WTC11 (cell line): ENCODE data around the gene ACTN1. TPM values are rescaled to one million over a fixed set of nuclear protein-coding genes. Genes with fewer than 3 reads are reported as not detected.

Experiments used
- ATAC-seq: fragments of 200-7000 bp; cut with Tn5 transposase; 2 replicates; pipeline ENCODE4 v1.10.0; 2021; ENCODE audit warnings: mild to moderate bottlenecking, moderate library complexity
- CTCF ChIA-PET: fragments of 300-600 bp; sonication (Branson Sonifier 250); formaldehyde crosslinking; loops from one replicate; lab custom pipeline; 2021; ENCODE audit warnings: antibody characterized with exemption; lab: Charles Lee
- POLR2A ChIA-PET: fragments of 350-600 bp; sonication (Branson Sonifier 250); formaldehyde crosslinking; loops from one replicate; lab custom pipeline; 2021; ENCODE audit warnings: antibody characterized with exemption; lab: Charles Lee
- DNase-seq: peaks from one replicate; pipeline ENCODE4 v3.0.0; 2021; ENCODE audit warnings: low spot score
- H3K27ac Mint-ChIP-seq: 2 replicates; pipeline ENCODE4 v1.8.0; 2021; ENCODE audit warnings: mixed read lengths
- H3K27me3 Mint-ChIP-seq: 2 replicates; pipeline ENCODE4 v1.8.0; 2021; ENCODE audit warnings: low read depth, mild to moderate bottlenecking, moderate library complexity, mixed read lengths
- H3K36me3 Mint-ChIP-seq: 2 replicates; pipeline ENCODE4 v1.8.0; 2021; ENCODE audit warnings: mixed read lengths
- H3K4me1 Mint-ChIP-seq: 2 replicates; pipeline ENCODE4 v1.8.0; 2022; ENCODE audit warnings: mixed read lengths
- H3K4me3 Mint-ChIP-seq: 2 replicates; pipeline ENCODE4 v1.8.0; 2021; ENCODE audit warnings: mild to moderate bottlenecking, moderate library complexity, mixed read lengths
- H3K9me3 Mint-ChIP-seq: 2 replicates; pipeline ENCODE4 v1.8.0; 2021; ENCODE audit warnings: mixed read lengths
- ESRRA ChIP-seq: sonication (generic); formaldehyde crosslinking; IDR thresholded peaks from 2 replicates; pipeline ENCODE4 v1.8.1; 2022; ENCODE audit warnings: mild to moderate bottlenecking, missing genetic modification reagents, borderline replicate concordance
- GRHL2 ChIP-seq: fragments of 250-450 bp; sonication (Bioruptor Pico); IDR thresholded peaks from 2 replicates; pipeline ENCODE4 v1.8.0; 2022; ENCODE audit warnings: mild to moderate bottlenecking, moderate library complexity; ENCODE audit not compliant: insufficient replicate concordance, severe bottlenecking
- GTF2I ChIP-seq: fragments of 250-450 bp; sonication (Bioruptor Pico); conservative IDR thresholded peaks from 2 replicates; pipeline ENCODE4 v1.4.0; 2021; ENCODE audit warnings: mild to moderate bottlenecking
- HMGA2 ChIP-seq: fragments of 250-450 bp; sonication (Bioruptor Pico); IDR thresholded peaks from 2 replicates; pipeline ENCODE4 v1.4.0; 2021; ENCODE audit warnings: mild to moderate bottlenecking, moderate library complexity
- NFATC4 ChIP-seq: fragments of 250-450 bp; sonication (Bioruptor Pico); IDR thresholded peaks from 2 replicates; pipeline ENCODE4 v1.9.0; 2021; ENCODE audit warnings: mild to moderate bottlenecking
- NFYB ChIP-seq: sonication (generic); formaldehyde crosslinking; conservative IDR thresholded peaks from 2 replicates; pipeline ENCODE4 v1.8.0; 2022; ENCODE audit warnings: low read depth, missing genetic modification reagents
- NR1H2 ChIP-seq: sonication (generic); formaldehyde crosslinking; IDR thresholded peaks from 2 replicates; pipeline ENCODE4 v1.9.0; 2021; ENCODE audit warnings: mild to moderate bottlenecking, moderate library complexity, missing genetic modification reagents
- RORB ChIP-seq: fragments of 250-450 bp; sonication (Bioruptor Pico); IDR thresholded peaks from 2 replicates; pipeline ENCODE4 v1.9.0; 2021; ENCODE audit warnings: mild to moderate bottlenecking
- total RNA-seq: library from RNA; stranded (reverse); gene quantifications from 3 replicates; pipeline ENCODE4 v1.2.3, GENCODE V29; 2021
- TF ChIP-seq, protein P1 (sequence below): sonication (generic); formaldehyde crosslinking; IDR thresholded peaks from 2 replicates; pipeline ENCODE4 v1.8.0; 2022; ENCODE audit warnings: mild to moderate bottlenecking, missing genetic modification reagents
- TF ChIP-seq, protein P2 (sequence below): sonication (generic); formaldehyde crosslinking; IDR thresholded peaks from 2 replicates; pipeline ENCODE4 v1.8.1; 2022; ENCODE audit warnings: mild to moderate bottlenecking, moderate library complexity, missing genetic modification reagents
- TF ChIP-seq, protein P3 (sequence below): fragments of 250-450 bp; sonication (Bioruptor Pico); IDR thresholded peaks from 2 replicates; pipeline ENCODE4 v1.8.0; 2021; ENCODE audit warnings: mild to moderate bottlenecking
- TF ChIP-seq, protein P4 (sequence below): sonication (generic); formaldehyde crosslinking; IDR thresholded peaks from 2 replicates; pipeline ENCODE4 v1.8.0; 2022; ENCODE audit warnings: mild to moderate bottlenecking, missing genetic modification reagents
- TF ChIP-seq, protein P5 (sequence below): sonication (generic); formaldehyde crosslinking; IDR thresholded peaks from 2 replicates; pipeline ENCODE4 v1.8.1; 2023; ENCODE audit warnings: mild to moderate bottlenecking, missing genetic modification reagents, borderline replicate concordance
- TF ChIP-seq, protein P6 (sequence below): fragments of 250-450 bp; sonication (Bioruptor Pico); IDR thresholded peaks from 2 replicates; pipeline ENCODE4 v1.9.0; 2021; ENCODE audit warnings: mild to moderate bottlenecking, borderline replicate concordance

The ACTN1 gene
- total RNA-seq, 1 experiment from 2014 or later, result 196 TPM

DNA sequence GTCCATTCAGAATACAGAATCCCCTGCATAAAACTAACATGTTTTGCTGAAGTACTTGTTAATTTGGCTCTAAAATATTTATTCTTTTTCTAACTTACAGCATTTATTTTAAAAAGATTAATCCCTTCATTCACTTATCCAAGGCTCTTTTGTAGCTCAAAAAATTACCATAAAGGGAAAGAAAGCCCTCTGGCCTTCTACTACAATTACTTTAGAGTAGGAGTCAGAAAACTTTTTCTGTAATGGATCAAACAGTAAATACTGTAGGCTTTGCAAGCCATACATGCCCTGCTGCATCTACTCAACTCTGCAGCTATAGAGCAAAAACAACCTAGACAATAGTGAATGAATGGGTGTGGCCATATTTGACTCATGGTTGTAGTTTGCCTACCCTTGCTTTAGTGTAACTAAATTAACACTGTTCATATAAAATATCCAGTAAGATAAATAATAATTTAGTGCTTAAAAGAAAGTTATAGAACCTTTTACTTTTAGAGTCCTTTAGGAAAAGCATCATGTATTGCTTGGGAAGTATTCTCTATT is 112.0 kb downstream of the ACTN1 start (continued):
- TF ChIP-seq, protein P1, sequence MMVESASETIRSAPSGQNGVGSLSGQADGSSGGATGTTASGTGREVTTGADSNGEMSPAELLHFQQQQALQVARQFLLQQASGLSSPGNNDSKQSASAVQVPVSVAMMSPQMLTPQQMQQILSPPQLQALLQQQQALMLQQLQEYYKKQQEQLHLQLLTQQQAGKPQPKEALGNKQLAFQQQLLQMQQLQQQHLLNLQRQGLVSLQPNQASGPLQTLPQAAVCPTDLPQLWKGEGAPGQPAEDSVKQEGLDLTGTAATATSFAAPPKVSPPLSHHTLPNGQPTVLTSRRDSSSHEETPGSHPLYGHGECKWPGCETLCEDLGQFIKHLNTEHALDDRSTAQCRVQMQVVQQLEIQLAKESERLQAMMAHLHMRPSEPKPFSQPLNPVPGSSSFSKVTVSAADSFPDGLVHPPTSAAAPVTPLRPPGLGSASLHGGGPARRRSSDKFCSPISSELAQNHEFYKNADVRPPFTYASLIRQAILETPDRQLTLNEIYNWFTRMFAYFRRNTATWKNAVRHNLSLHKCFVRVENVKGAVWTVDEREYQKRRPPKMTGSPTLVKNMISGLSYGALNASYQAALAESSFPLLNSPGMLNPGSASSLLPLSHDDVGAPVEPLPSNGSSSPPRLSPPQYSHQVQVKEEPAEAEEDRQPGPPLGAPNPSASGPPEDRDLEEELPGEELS (CRISPR knock-in tag), result no peak

DNA sequence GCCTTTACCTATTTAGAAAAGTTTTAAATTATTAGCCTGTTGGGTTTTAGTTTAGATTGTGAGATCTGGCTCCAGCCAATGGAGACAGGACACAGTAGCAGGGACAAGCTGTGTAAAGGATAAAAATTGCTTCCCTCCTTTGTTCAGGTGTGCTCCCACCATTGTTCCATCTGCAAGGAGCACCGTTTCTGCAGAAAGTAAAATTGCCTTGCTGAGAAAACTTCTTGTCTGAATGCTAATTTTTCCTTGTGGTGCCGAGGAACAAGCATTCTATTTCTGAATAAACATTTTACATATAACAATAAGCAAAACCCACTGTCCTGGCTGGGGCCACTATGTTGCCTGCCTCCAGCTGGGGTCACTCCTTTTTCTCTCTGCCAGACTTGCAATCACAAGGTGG is 113.6 kb downstream of the ACTN1 start:
- ATAC-seq, result no peak

DNA sequence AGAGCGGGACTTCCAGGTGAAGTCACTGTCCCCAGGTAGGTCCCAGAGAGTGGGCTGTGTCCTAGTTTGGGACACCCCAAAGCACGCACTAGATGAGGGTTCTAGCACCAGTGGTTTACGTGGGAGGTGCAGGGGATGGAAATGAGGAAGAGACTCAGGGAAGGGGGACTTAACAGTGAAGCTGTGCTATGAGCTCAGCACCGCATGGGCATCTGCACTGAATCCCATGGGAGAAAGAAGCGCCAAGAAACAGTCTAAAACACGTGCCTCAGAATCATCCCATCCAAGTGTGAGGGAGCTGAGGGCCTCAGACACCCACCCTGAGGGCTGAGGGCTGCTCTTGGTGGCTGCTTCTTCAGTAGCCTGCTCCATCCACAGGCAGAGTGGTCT is 114.7 kb downstream of the ACTN1 start:
- Mint-ChIP-seq H3K9me3 (peaks cover 11% of the 10 kb centered on the region), H3K4me1 (peaks cover 3% of the 10 kb centered on the region; the same call in 1 of the 2 replicates), H3K27me3 (no peaks in the 10 kb centered on the region; the same call in 1 of the 2 replicates), H3K27ac (no peak overlapping the region), H3K36me3 (peaks cover 13% of the 10 kb centered on the region), H3K4me3 (no peak overlapping the region)
- ChIA-PET POLR2A (no interaction called here), CTCF (interaction anchor here (1.0 to 3.2 kb wide), 5 partner anchors 21 to 243 kb away, joined by 5 to 43 read pairs (median 7); no protein-coding TSS in a partner anchor)
- ATAC-seq (no peak), DNase-seq (no peak)
- no peak for TF ChIP-seq NR1H2 (CRISPR knock-in tag)
- TF ChIP-seq, protein P2, sequence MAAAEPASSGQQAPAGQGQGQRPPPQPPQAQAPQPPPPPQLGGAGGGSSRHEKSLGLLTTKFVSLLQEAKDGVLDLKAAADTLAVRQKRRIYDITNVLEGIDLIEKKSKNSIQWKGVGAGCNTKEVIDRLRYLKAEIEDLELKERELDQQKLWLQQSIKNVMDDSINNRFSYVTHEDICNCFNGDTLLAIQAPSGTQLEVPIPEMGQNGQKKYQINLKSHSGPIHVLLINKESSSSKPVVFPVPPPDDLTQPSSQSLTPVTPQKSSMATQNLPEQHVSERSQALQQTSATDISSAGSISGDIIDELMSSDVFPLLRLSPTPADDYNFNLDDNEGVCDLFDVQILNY (CRISPR knock-in tag), result no peak
- TF ChIP-seq ESRRA (CRISPR knock-in tag), result no peak
- no peak for TF ChIP-seq RORB (CRISPR knock-in tag)
- TF ChIP-seq GRHL2 (CRISPR knock-in tag), result no peak
- TF ChIP-seq, protein P3, sequence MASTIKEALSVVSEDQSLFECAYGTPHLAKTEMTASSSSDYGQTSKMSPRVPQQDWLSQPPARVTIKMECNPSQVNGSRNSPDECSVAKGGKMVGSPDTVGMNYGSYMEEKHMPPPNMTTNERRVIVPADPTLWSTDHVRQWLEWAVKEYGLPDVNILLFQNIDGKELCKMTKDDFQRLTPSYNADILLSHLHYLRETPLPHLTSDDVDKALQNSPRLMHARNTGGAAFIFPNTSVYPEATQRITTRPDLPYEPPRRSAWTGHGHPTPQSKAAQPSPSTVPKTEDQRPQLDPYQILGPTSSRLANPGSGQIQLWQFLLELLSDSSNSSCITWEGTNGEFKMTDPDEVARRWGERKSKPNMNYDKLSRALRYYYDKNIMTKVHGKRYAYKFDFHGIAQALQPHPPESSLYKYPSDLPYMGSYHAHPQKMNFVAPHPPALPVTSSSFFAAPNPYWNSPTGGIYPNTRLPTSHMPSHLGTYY (CRISPR knock-in tag), result no peak
- TF ChIP-seq, protein P4, sequence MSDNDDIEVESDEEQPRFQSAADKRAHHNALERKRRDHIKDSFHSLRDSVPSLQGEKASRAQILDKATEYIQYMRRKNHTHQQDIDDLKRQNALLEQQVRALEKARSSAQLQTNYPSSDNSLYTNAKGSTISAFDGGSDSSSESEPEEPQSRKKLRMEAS (CRISPR knock-in tag), result no peak
- TF ChIP-seq, protein P5, sequence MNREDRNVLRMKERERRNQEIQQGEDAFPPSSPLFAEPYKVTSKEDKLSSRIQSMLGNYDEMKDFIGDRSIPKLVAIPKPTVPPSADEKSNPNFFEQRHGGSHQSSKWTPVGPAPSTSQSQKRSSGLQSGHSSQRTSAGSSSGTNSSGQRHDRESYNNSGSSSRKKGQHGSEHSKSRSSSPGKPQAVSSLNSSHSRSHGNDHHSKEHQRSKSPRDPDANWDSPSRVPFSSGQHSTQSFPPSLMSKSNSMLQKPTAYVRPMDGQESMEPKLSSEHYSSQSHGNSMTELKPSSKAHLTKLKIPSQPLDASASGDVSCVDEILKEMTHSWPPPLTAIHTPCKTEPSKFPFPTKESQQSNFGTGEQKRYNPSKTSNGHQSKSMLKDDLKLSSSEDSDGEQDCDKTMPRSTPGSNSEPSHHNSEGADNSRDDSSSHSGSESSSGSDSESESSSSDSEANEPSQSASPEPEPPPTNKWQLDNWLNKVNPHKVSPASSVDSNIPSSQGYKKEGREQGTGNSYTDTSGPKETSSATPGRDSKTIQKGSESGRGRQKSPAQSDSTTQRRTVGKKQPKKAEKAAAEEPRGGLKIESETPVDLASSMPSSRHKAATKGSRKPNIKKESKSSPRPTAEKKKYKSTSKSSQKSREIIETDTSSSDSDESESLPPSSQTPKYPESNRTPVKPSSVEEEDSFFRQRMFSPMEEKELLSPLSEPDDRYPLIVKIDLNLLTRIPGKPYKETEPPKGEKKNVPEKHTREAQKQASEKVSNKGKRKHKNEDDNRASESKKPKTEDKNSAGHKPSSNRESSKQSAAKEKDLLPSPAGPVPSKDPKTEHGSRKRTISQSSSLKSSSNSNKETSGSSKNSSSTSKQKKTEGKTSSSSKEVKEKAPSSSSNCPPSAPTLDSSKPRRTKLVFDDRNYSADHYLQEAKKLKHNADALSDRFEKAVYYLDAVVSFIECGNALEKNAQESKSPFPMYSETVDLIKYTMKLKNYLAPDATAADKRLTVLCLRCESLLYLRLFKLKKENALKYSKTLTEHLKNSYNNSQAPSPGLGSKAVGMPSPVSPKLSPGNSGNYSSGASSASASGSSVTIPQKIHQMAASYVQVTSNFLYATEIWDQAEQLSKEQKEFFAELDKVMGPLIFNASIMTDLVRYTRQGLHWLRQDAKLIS (CRISPR knock-in tag), result no peak
- no peak for TF ChIP-seq HMGA2

More for the DNA sequence above, 113.6 kb downstream of the ACTN1 start:
- no peak overlapping the region for H3K4me3 Mint-ChIP-seq
- no peaks in the 10 kb centered on the region; the same call in 1 of the 2 replicates for H3K27me3 Mint-ChIP-seq
- H3K9me3 Mint-ChIP-seq, result peaks cover 14% of the 10 kb centered on the region
- TF ChIP-seq NFATC4 (CRISPR knock-in tag) (no peak), NFYB (no peak), GTF2I (CRISPR knock-in tag) (no peak)
- TF ChIP-seq, protein P6, sequence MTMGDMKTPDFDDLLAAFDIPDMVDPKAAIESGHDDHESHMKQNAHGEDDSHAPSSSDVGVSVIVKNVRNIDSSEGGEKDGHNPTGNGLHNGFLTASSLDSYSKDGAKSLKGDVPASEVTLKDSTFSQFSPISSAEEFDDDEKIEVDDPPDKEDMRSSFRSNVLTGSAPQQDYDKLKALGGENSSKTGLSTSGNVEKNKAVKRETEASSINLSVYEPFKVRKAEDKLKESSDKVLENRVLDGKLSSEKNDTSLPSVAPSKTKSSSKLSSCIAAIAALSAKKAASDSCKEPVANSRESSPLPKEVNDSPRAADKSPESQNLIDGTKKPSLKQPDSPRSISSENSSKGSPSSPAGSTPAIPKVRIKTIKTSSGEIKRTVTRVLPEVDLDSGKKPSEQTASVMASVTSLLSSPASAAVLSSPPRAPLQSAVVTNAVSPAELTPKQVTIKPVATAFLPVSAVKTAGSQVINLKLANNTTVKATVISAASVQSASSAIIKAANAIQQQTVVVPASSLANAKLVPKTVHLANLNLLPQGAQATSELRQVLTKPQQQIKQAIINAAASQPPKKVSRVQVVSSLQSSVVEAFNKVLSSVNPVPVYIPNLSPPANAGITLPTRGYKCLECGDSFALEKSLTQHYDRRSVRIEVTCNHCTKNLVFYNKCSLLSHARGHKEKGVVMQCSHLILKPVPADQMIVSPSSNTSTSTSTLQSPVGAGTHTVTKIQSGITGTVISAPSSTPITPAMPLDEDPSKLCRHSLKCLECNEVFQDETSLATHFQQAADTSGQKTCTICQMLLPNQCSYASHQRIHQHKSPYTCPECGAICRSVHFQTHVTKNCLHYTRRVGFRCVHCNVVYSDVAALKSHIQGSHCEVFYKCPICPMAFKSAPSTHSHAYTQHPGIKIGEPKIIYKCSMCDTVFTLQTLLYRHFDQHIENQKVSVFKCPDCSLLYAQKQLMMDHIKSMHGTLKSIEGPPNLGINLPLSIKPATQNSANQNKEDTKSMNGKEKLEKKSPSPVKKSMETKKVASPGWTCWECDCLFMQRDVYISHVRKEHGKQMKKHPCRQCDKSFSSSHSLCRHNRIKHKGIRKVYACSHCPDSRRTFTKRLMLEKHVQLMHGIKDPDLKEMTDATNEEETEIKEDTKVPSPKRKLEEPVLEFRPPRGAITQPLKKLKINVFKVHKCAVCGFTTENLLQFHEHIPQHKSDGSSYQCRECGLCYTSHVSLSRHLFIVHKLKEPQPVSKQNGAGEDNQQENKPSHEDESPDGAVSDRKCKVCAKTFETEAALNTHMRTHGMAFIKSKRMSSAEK (CRISPR knock-in tag), result no peak
- TF ChIP-seq, protein P2 (CRISPR knock-in tag), result no peak
- peaks cover 3% of the 10 kb centered on the region; the same call in 1 of the 2 replicates for H3K4me1 Mint-ChIP-seq
- DNase-seq, result no peak
- peaks cover 13% of the 10 kb centered on the region for H3K36me3 Mint-ChIP-seq
- POLR2A ChIA-PET, result interaction anchor here (0.6 kb wide), 1 partner anchor 1500 kb away, joined by 4 read pairs; no protein-coding TSS in a partner anchor
- no peak overlapping the region for H3K27ac Mint-ChIP-seq
- CTCF ChIA-PET, result interaction anchor here (0.7 to 1.1 kb wide), 2 partner anchors 236 to 242 kb away, joined by 3 to 4 read pairs; no protein-coding TSS in a partner anchor
